CD4-positive, alpha-beta T cell (primary cell): Measurements from ENCODE around the gene RPS16. TPM values are rescaled to one million over a fixed set of nuclear protein-coding genes. Genes with fewer than 3 reads are reported as not detected.

ENCODE experiments used
- ATAC-seq: fragments of 200-7000 bp; cut with Tn5 transposase; one replicate; pipeline ENCODE4 v1.10.0; 2022; ENCODE audit warnings: mild to moderate bottlenecking; ENCODE audit not compliant: poor library complexity
- CTCF ChIA-PET: fragments of 350-600 bp; sonication (Branson Sonifier 250); formaldehyde crosslinking; loops from one replicate; lab custom pipeline; 2021; ENCODE audit warnings: antibody characterized with exemption, inconsistent platforms; lab: Charles Lee
- POLR2A ChIA-PET: fragments of 350-600 bp; sonication (Branson Sonifier 250); formaldehyde crosslinking; loops from one replicate; lab custom pipeline; 2021; ENCODE audit warnings: antibody characterized with exemption, inconsistent platforms; lab: Charles Lee
- DNase-seq, 14 experiments: peaks; one replicate each; pipeline ENCODE4 v3.0.0-alpha.2; 2013 to 2020; ENCODE audit warnings: mixed read lengths in 2 of 14
- H3K27ac ChIP-seq, 2 donors: one replicate each; pipeline versions ENCODE4 v1.5.1 to v1.7.0; 2013; ENCODE audit warnings: low read length in 2 of 2, low read depth in 1 of 2, mild to moderate bottlenecking in 1 of 2
- H3K27me3 ChIP-seq, 2 experiments: 1 replicate in 1 of 2; 2 replicates in 1 of 2; pipeline versions ENCODE4 v1.6.1 to v1.7.0; 2013; ENCODE audit warnings: low read length in 2 of 2, control low read depth in 1 of 2, mild to moderate bottlenecking in 1 of 2, moderate library complexity in 1 of 2; ENCODE audit not compliant: insufficient read depth in 2 of 2, control insufficient read depth in 1 of 2
- H3K36me3 ChIP-seq: one replicate; pipeline ENCODE4 v1.6.1; 2013; ENCODE audit warnings: low read length, control low read depth; ENCODE audit not compliant: insufficient read depth
- H3K4me1 ChIP-seq: one replicate; pipeline ENCODE4 v1.6.1; 2013; ENCODE audit warnings: low read length, control low read depth; ENCODE audit not compliant: insufficient read depth
- H3K4me3 ChIP-seq: one replicate; pipeline ENCODE4 v1.5.1; 2013; ENCODE audit warnings: mild to moderate bottlenecking, low read length, moderate library complexity
- H3K9me3 ChIP-seq, 2 experiments: 1 replicate in 1 of 2; 2 replicates in 1 of 2; pipeline versions ENCODE4 v1.6.1 to v1.7.0; 2013; ENCODE audit warnings: low read length in 2 of 2, mild to moderate bottlenecking in 2 of 2, control low read depth in 1 of 2, moderate library complexity in 1 of 2; ENCODE audit not compliant: control insufficient read depth in 1 of 2, insufficient read depth in 1 of 2
- H3K27ac Mint-ChIP-seq: one replicate; pipeline ENCODE4 v1.8.0; 2020; ENCODE audit warnings: mixed read lengths
- H3K27me3 Mint-ChIP-seq: one replicate; pipeline ENCODE4 v1.8.0; 2021; ENCODE audit warnings: mixed read lengths
- H3K36me3 Mint-ChIP-seq: one replicate; pipeline ENCODE4 v1.8.0; 2021; ENCODE audit warnings: low read depth, mixed read lengths
- H3K4me1 Mint-ChIP-seq: one replicate; pipeline ENCODE4 v1.8.0; 2021; ENCODE audit warnings: low read depth, mixed read lengths
- H3K4me3 Mint-ChIP-seq: one replicate; pipeline ENCODE4 v1.8.0; 2020; ENCODE audit warnings: mild to moderate bottlenecking, mixed read lengths
- H3K9me3 Mint-ChIP-seq: one replicate; pipeline ENCODE4 v1.8.0; 2020; ENCODE audit warnings: mixed read lengths
- CTCF ChIP-seq: fragments of 200-600 bp; IDR thresholded peaks from one replicate; pipeline ENCODE4 v1.8.0; 2022; ENCODE audit warnings: antibody characterized with exemption, mild to moderate bottlenecking
- intact Hi-C, 2 experiments: fragments of 100-400 bp; cut with DNase I in 1 of 2; cut with micrococcal nuclease in 1 of 2; formaldehyde crosslinking; loops; one replicate each; pipeline versions ENCODE4 v1.15.1 to v1.9.0; 2023 to 2025; cut with DNase I, micrococcal nuclease
- total RNA-seq, 174 experiments: library from RNA in 2 of 174; stranded (reverse) in 2 of 174; gene quantifications; one replicate each; pipeline ENCODE4 v1.2.3 and lab custom pipeline; 2021 to 2026

Gene RPS16
- total RNA-seq, 2 experiments from 2014 or later, result 4,625 to 4,839 TPM

- TF ChIP-seq CTCF, result no peak
Measured at GRCh38 chr19:39444598-39445195, 8.9 kb upstream of the RPS16 start.

GRCh38 chr19:39438270-39438934 lies 2.7 kb upstream of the RPS16 start:
- H3K4me1 ChIP-seq, result peaks cover 35% of the 10 kb centered on the region
- ATAC-seq (no peak), DNase-seq (no peak)
- ChIA-PET POLR2A (no interaction called here), CTCF (interaction anchor here (0.5 kb wide), 1 partner anchor 17 kb away, joined by 3 read pairs; no protein-coding TSS in a partner anchor)
- no peak overlapping the region for H3K27ac Mint-ChIP-seq
- intact Hi-C loops, result loop anchor here in 1 of 2 experiments (5.0 kb wide), 2 partner anchors 96 to 394 kb away; partner anchors contain the start of genes DYRK1B and SAMD4B
- H3K4me3 ChIP-seq, result no peak overlapping the region
- H3K9me3 Mint-ChIP-seq, result no peaks in the 10 kb centered on the region
- no peaks in the 10 kb centered on the region for H3K9me3 ChIP-seq
- no peak overlapping the region for H3K27ac ChIP-seq
- no peaks in the 10 kb centered on the region for H3K27me3 Mint-ChIP-seq
- no peaks in the 10 kb centered on the region for H3K27me3 ChIP-seq
- peaks cover 40% of the 10 kb centered on the region for H3K4me1 Mint-ChIP-seq
- no peak for TF ChIP-seq CTCF
- peak overlapping the region; percentile 48 for H3K4me3 Mint-ChIP-seq
- peaks cover 29% of the 10 kb centered on the region for H3K36me3 Mint-ChIP-seq
- peaks cover 17% of the 10 kb centered on the region for H3K36me3 ChIP-seq

More at GRCh38 chr19:39444598-39445195, 8.9 kb upstream of the RPS16 start:
- peaks cover 16% of the 10 kb centered on the region for H3K36me3 ChIP-seq
- no peaks in the 10 kb centered on the region for H3K9me3 ChIP-seq
- H3K4me1 Mint-ChIP-seq, result peaks cover 55% of the 10 kb centered on the region
- no peaks in the 10 kb centered on the region for H3K27me3 Mint-ChIP-seq
- POLR2A ChIA-PET, result interaction anchor here (0.6 to 3.9 kb wide), 22 partner anchors 11 to 835 kb away, joined by 3 to 163 read pairs (median 6); partner anchors contain the start of genes DYRK1B, EID2B, FBL and GMFG
- intact Hi-C loops, result loop anchor here (1.0 to 10.0 kb wide), 8 partner anchors 8 to 750 kb away; partner anchors contain the start of genes MED29 (in 2 of the 2), PAF1 (in 2 of the 2), TIMM50 (in 2 of the 2) and MAP3K10 (in 1 of the 2)
- H3K27ac Mint-ChIP-seq, result peak overlapping the region; percentile 91
- CTCF ChIA-PET, result interaction anchor here (1.0 to 2.5 kb wide), 4 partner anchors 29 to 54 kb away, joined by 3 to 12 read pairs (median 6); partner anchors contain the start of genes MED29, PAF1 and PLEKHG2
- ATAC-seq (no peak), DNase-seq (peak in 1 of 14 experiments; percentile 41)
- peak overlapping the region; percentile 89 to 94 for H3K27ac ChIP-seq
- H3K4me1 ChIP-seq, result peaks cover 49% of the 10 kb centered on the region
- H3K9me3 Mint-ChIP-seq, result no peaks in the 10 kb centered on the region
- no peaks in the 10 kb centered on the region for H3K27me3 ChIP-seq
- peak overlapping the region; percentile 98 for H3K4me3 Mint-ChIP-seq
- H3K36me3 Mint-ChIP-seq, result peaks cover 28% of the 10 kb centered on the region
- H3K4me3 ChIP-seq, result peak overlapping the region; percentile 99

GRCh38 chr19:39436350-39436716 lies 584 bp upstream of the RPS16 start:
- Mint-ChIP-seq H3K27me3 (no peaks in the 10 kb centered on the region), H3K27ac (peak overlapping the region; percentile 93), H3K4me3 (peak overlapping the region; percentile 99), H3K36me3 (peaks cover 45% of the 10 kb centered on the region), H3K4me1 (peaks cover 48% of the 10 kb centered on the region), H3K9me3 (no peaks in the 10 kb centered on the region)
- H3K27ac ChIP-seq, result peak overlapping the region; percentile 87 to 90
- H3K4me3 ChIP-seq, result peak overlapping the region; percentile 96
- intact Hi-C loops, result loop anchor here (1.0 to 5.0 kb wide), 8 partner anchors 9 to 396 kb away; partner anchors contain the start of genes SUPT5H (in 2 of the 2), DYRK1B (in 1 of the 2), EID2B (in 1 of the 2) and MED29 (in 1 of the 2)
- DNase-seq (peak in 1 of 14 experiments; percentile 42), ATAC-seq (no peak)
- POLR2A ChIA-PET, result interaction anchor here (0.6 to 5.9 kb wide), 36 partner anchors 9 to 1928 kb away, joined by 3 to 163 read pairs (median 8); partner anchors contain the start of genes B9D2, C19orf47, DYRK1B and EID2
- CTCF ChIA-PET, result interaction anchor here (1.2 to 1.9 kb wide), 6 partner anchors 9 to 66 kb away, joined by 3 to 14 read pairs (median 6); partner anchors contain the start of genes MED29, PAF1, PLEKHG2 and SUPT5H
- no peaks in the 10 kb centered on the region for H3K9me3 ChIP-seq
- H3K4me1 ChIP-seq, result peaks cover 49% of the 10 kb centered on the region
- H3K27me3 ChIP-seq, result no peaks in the 10 kb centered on the region
- no peak for TF ChIP-seq CTCF
- H3K36me3 ChIP-seq, result peaks cover 33% of the 10 kb centered on the region
